PC-3 (cell line): Measurements from ENCODE around the gene SPRED2. TPM values are rescaled to one million over a fixed set of nuclear protein-coding genes. Genes with fewer than 3 reads are reported as not detected.

Experiments used
- ATAC-seq: fragments of 200-7000 bp; cut with Tn5 transposase; 2 replicates; pipeline ENCODE4 v1.9.1; 2020; ENCODE audit warnings: mild to moderate bottlenecking, moderate library complexity
- BruUV-seq: library from RNA; stranded (reverse); fragments of 400-500 nt; replicated peaks from 2 replicates; lab custom pipeline; 2021; lab: Mats Ljungman, UMichigan
- CTCF ChIA-PET: fragments of 300-600 bp; sonication (Branson Sonifier 250); formaldehyde crosslinking; loops from one replicate; lab custom pipeline; 2022; ENCODE audit warnings: antibody characterized with exemption; lab: Charles Lee
- POLR2A ChIA-PET: fragments of 300-600 bp; sonication (Branson Sonifier 250); formaldehyde crosslinking; loops from one replicate; lab custom pipeline; 2022; ENCODE audit warnings: antibody characterized with exemption; ENCODE audit not compliant: unreplicated experiment; lab: Charles Lee
- DNase-seq: peaks from one replicate; pipeline ENCODE4 v3.0.0-alpha.2; 2015
- H2AFZ ChIP-seq: fragments of 300-600 bp; sonication (generic); 2 replicates; pipeline ENCODE4 v1.6.0; 2016; ENCODE audit warnings: antibody characterized with exemption, low read length
- H3F3A ChIP-seq: fragments of 300-600 bp; sonication (generic); one replicate; pipeline ENCODE4 v1.6.0; 2017; ENCODE audit warnings: antibody characterized with exemption, low read length, control low read depth, mild to moderate bottlenecking; ENCODE audit not compliant: unreplicated experiment
- H3K27ac ChIP-seq: fragments of 300-600 bp; sonication (generic); 2 replicates; pipeline ENCODE4 v1.5.1; 2016; ENCODE audit warnings: mild to moderate bottlenecking, low read length
- H3K27me3 ChIP-seq: fragments of 300-600 bp; sonication (generic); 2 replicates; pipeline ENCODE4 v1.6.1; 2016; ENCODE audit warnings: low read length, mixed read lengths
- H3K36me3 ChIP-seq: fragments of 300-600 bp; sonication (generic); 2 replicates; pipeline ENCODE4 v1.6.1; 2016; ENCODE audit warnings: low read depth, mixed run types, low read length, mixed read lengths
- H3K4me1 ChIP-seq: fragments of 300-600 bp; sonication (generic); 2 replicates; pipeline ENCODE4 v1.5.1; 2016; ENCODE audit warnings: low read length; ENCODE audit not compliant: insufficient read depth
- H3K4me2 ChIP-seq: fragments of 300-600 bp; sonication (generic); 2 replicates; pipeline ENCODE4 v1.6.0; 2016; ENCODE audit warnings: low read length
- H3K4me3 ChIP-seq: fragments of 300-600 bp; sonication (generic); 2 replicates; pipeline ENCODE4 v1.5.1; 2016; ENCODE audit warnings: mild to moderate bottlenecking, low read length, mixed read lengths
- H3K79me2 ChIP-seq: fragments of 300-600 bp; sonication (generic); 2 replicates; pipeline ENCODE4 v1.6.1; 2017; ENCODE audit warnings: low read length, mixed read lengths
- H3K9ac ChIP-seq: fragments of 300-600 bp; sonication (generic); 2 replicates; pipeline ENCODE4 v1.6.0; 2016; ENCODE audit warnings: mild to moderate bottlenecking, low read length
- H3K9me2 ChIP-seq: fragments of 300-600 bp; sonication (generic); replicated peaks from 2 replicates; pipeline ENCODE4 v1.6.1; 2016; ENCODE audit warnings: mixed run types, low read length, mixed read lengths
- H3K9me3 ChIP-seq: fragments of 300-600 bp; sonication (generic); 2 replicates; pipeline ENCODE4 v1.6.1; 2016; ENCODE audit warnings: low read length, mixed read lengths
- H4K20me1 ChIP-seq: fragments of 300-600 bp; sonication (generic); 2 replicates; pipeline ENCODE4 v1.6.1; 2016; ENCODE audit warnings: low read length, mixed read lengths
- CTCF ChIP-seq: fragments of 300-600 bp; sonication (generic); conservative IDR thresholded peaks from 2 replicates; pipeline ENCODE4 v1.5.1; 2017; ENCODE audit warnings: antibody characterized with exemption, low read depth, mild to moderate bottlenecking, low read length
- EZH2 ChIP-seq: fragments of 300-600 bp; sonication (generic); IDR thresholded peaks from one replicate; pipeline ENCODE4 v1.6.1; 2017; ENCODE audit warnings: antibody characterized with exemption, mild to moderate bottlenecking, low read length; ENCODE audit not compliant: unreplicated experiment
- EZH2phosphoT487 ChIP-seq: fragments of 300-600 bp; sonication (generic); IDR thresholded peaks from 2 replicates; pipeline ENCODE4 v1.6.1; 2018; ENCODE audit warnings: mild to moderate bottlenecking, antibody characterized with exemption, low read length, borderline replicate concordance
- intact Hi-C: fragments of 100-400 bp; cut with micrococcal nuclease; formaldehyde crosslinking; loops from 2 replicates; pipeline ENCODE4 v1.9.0; 2023
- total RNA-seq: library from RNA; depleted of rRNA; stranded (reverse); fragments of >200 nt; gene quantifications from 2 replicates; pipeline ENCODE4 v1.2.3, GENCODE V29; 2014

SPRED2 gene
- total RNA-seq, 1 experiment from 2014 or later = 16.2 TPM

DNA sequence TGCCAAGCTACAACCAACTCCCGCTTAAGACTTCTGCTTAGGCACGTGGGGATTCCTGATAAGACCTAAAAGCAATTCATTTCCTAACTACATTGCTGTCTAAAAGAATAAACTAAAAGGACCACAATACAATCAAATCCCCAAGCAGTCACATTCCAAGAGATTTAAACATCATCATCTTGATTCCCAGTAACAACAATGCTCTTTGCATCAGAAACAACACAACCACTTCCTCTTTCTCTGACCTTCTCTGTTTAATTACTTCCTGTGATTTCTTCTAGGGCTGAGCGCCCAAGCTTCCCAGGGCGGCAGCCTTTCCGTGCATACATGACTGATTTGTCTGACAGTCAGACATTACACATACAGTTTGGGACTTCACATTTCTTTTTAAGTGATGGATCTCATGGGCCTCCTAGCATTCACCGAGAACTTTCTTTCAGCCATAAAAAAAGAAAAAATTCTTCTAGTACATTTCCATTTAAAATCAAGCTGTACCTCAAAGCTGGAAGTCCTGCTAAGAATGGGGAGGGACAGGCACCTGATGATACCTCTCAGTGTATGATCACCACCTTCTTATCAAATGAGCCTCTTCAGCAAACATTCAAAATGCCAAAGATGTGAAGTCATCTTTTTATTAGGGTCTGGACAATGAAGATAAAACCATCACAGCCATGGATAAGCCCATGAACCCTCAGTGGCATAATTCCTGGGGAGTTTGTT is 11.5 kb downstream of the SPRED2 start:
- no peaks in the 10 kb centered on the region for H3K27me3 ChIP-seq
- H3K4me3 ChIP-seq = peak overlapping the region; percentile 29; the same call in 1 of the 2 replicates
- peak; percentile 73 for ATAC-seq
- peaks cover 11% of the 10 kb centered on the region for H3F3A ChIP-seq
- peak overlapping the region; percentile 35 for H3K9ac ChIP-seq
- no peaks in the 10 kb centered on the region for H3K9me2 ChIP-seq
- no peak for TF ChIP-seq EZH2
- no peak for TF ChIP-seq EZH2phosphoT487
- TF ChIP-seq CTCF = no peak
- intact Hi-C loops = no loop called here
- peaks cover 33% of the 10 kb centered on the region for H4K20me1 ChIP-seq
- H2AFZ ChIP-seq = 0 out of 2 replicates have a peak overlapping the region, but pooled peaks have one; percentile 2
- 0 out of 2 replicates have a peak, but pooled peaks cover 3% of the 10 kb centered on the region for H3K36me3 ChIP-seq
- H3K4me2 ChIP-seq = peak overlapping the region; percentile 74
- H3K79me2 ChIP-seq = peaks cover 100% of the 10 kb centered on the region
- no peaks in the 10 kb centered on the region for H3K9me3 ChIP-seq
- CTCF ChIA-PET = interaction anchor here (0.6 kb wide), 2 partner anchors 101 to 298 kb away, joined by 3 to 4 read pairs; no protein-coding TSS in a partner anchor
- no TSS peak for BruUV-seq
- peak overlapping the region; percentile 71 for H3K27ac ChIP-seq
- peak; percentile 83 for DNase-seq
- peaks cover 50% of the 10 kb centered on the region for H3K4me1 ChIP-seq
- POLR2A ChIA-PET = interaction anchor here (0.6 kb wide), 1 partner anchor 155 kb away, joined by 4 read pairs; no protein-coding TSS in a partner anchor

DNA sequence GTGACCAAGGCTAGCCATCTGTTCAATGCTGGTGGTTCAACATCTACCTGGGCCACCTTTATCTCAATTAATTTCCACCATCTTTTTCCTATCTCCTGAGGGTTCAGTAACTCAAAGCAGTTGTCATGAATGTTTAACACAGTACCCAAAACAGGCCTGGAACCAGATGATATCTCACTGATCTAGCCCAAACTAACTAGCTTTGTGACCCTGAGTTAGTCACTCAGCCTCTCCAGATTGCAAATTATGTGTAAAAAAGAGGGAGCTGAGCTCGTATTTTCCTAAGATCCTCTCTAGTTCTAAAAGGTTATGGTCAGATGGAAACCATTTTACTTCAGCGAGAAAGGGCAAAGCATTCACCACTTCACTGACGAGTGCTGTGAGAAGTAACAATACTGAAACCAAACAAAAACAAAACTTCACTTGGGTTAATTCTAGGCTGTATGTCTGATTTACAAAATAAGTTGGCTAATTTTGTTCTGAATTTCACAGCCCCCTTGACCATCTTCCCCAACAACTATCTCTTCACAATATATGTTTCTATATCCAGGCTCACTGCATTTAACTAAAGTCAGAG is 14.8 kb downstream of the SPRED2 start:
- peaks cover 23% of the 10 kb centered on the region for H4K20me1 ChIP-seq

More for the DNA sequence above, 14.8 kb downstream of the SPRED2 start:
- H3K9me2 ChIP-seq = no peaks in the 10 kb centered on the region
- H3K4me2 ChIP-seq = peak overlapping the region; percentile 46; the same call in 1 of the 2 replicates
- DNase-seq (no peak), ATAC-seq (no peak)
- H3F3A ChIP-seq = peaks cover 11% of the 10 kb centered on the region
- ChIA-PET CTCF (no interaction called here), POLR2A (interaction anchor here (0.5 to 0.6 kb wide), 2 partner anchors 23 to 25 kb away, joined by 3 to 4 read pairs; no protein-coding TSS in a partner anchor)
- intact Hi-C loops = no loop called here
- peaks cover 100% of the 10 kb centered on the region for H3K79me2 ChIP-seq
- no peaks in the 10 kb centered on the region for H3K27me3 ChIP-seq
- no peaks in the 10 kb centered on the region for H3K9me3 ChIP-seq
- TF ChIP-seq CTCF = no peak
- no peak for TF ChIP-seq EZH2
- TF ChIP-seq EZH2phosphoT487 = no peak
- BruUV-seq = no TSS peak
- 0 out of 2 replicates have a peak, but pooled peaks cover 3% of the 10 kb centered on the region for H3K36me3 ChIP-seq
- H3K27ac ChIP-seq = peak overlapping the region; percentile 32; the same call in 1 of the 2 replicates
- H2AFZ ChIP-seq = no peak overlapping the region
- H3K4me3 ChIP-seq = no peak overlapping the region
- peaks cover 71% of the 10 kb centered on the region for H3K4me1 ChIP-seq
- H3K9ac ChIP-seq = no peak overlapping the region
